ENCODE measurements around the gene PRIM2.

- no peak for TF ChIP-seq CTCF (IDR thresholded peaks at IDR 0.05)
- TF ChIP-seq POLR2A (IDR thresholded peaks at IDR 0.05), result no peak
Observed at GRCh38 chr6:57435475-57436160, 118.2 kb downstream of the PRIM2 start.

Measured in Peyer's patch (tissue), 4 donors.